Measurements from ENCODE around the gene REPIN1.

The REPIN1 gene

GRCh38 chr7:150401861-150402631, 33.4 kb downstream of the REPIN1 start:
- Histone ChIP-seq H3K9me2 (ENCODE audit: low read depth, low read length) (no peaks in the 10 kb centered on the region), H3K4me1 (ENCODE audit: insufficient read depth, low read length, severe bottlenecking) (peaks cover 24% of the 10 kb centered on the region), H3K9me3 (ENCODE audit: low read length) (no peaks in the 10 kb centered on the region), H3K9ac (ENCODE audit: low read length) (no peak overlapping the region), H3K4me3 (ENCODE audit: low read depth, low read length, poor library complexity, severe bottlenecking) (no peak overlapping the region), H3K4me2 (ENCODE audit: low read length) (no peak overlapping the region), H4K20me1 (ENCODE audit: insufficient read depth, low read length) (no peaks in the 10 kb centered on the region), H3K36me3 (ENCODE audit: insufficient read depth, low read length) (peaks cover 3% of the 10 kb centered on the region; the same call in 1 of the 2 replicates), H3K27ac (ENCODE audit: low read depth, low read length, poor library complexity, severe bottlenecking) (no peak overlapping the region), H3K79me2 (ENCODE audit: insufficient read depth, low read length) (no peaks in the 10 kb centered on the region), H3K27me3 (ENCODE audit: insufficient read depth, low read length) (no peaks in the 10 kb centered on the region), H3F3A (ENCODE audit: insufficient read depth, low read length) (no peaks in the 10 kb centered on the region), H2AFZ (ENCODE audit: low read length) (no peak overlapping the region)
- TF ChIP-seq, protein P1, sequence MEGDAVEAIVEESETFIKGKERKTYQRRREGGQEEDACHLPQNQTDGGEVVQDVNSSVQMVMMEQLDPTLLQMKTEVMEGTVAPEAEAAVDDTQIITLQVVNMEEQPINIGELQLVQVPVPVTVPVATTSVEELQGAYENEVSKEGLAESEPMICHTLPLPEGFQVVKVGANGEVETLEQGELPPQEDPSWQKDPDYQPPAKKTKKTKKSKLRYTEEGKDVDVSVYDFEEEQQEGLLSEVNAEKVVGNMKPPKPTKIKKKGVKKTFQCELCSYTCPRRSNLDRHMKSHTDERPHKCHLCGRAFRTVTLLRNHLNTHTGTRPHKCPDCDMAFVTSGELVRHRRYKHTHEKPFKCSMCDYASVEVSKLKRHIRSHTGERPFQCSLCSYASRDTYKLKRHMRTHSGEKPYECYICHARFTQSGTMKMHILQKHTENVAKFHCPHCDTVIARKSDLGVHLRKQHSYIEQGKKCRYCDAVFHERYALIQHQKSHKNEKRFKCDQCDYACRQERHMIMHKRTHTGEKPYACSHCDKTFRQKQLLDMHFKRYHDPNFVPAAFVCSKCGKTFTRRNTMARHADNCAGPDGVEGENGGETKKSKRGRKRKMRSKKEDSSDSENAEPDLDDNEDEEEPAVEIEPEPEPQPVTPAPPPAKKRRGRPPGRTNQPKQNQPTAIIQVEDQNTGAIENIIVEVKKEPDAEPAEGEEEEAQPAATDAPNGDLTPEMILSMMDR (IDR thresholded peaks at IDR 0.05; ENCODE audit: low read length): no peak
- TF ChIP-seq EZH2 (IDR thresholded peaks at IDR 0.05; ENCODE audit: borderline replicate concordance, low read length): no peak

DNA sequence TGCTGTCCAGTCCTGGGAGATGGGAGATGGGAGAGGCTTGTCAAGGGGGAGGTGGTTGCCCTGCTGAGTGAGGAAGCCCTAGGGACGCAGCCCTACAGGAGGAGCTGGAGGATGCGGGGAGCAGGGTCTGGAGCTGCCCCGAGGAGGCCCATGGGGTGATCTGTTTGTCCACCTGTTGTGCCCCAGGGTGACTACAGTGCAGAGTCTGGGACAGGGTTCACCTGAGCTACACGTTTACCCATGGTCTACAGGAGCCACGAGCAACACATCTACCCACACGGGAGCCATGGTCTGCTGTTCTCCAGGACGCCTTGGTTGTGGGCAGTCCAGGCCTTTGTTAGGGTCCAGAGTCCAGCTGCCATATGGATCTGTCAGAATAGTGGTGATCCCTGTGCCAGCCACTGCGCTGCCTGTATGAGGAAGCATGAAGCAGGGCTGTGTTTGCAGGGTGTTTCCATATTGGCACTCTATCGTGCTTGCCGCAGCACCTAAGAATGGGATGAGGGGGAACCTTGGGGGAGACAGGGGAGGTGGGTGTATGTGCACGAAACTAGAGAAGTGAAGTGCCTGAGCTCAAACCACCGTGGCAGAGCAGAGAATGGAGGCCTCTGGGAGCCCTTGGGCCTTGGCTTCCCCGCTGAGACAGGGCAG, 34.2 kb downstream of the REPIN1 start:
- Histone ChIP-seq H4K20me1 (ENCODE audit: insufficient read depth, low read length) (no peaks in the 10 kb centered on the region), H3K36me3 (ENCODE audit: insufficient read depth, low read length) (peaks cover 2% of the 10 kb centered on the region; the same call in 1 of the 2 replicates), H3K4me2 (ENCODE audit: low read length) (no peak overlapping the region), H3K4me1 (ENCODE audit: insufficient read depth, low read length, severe bottlenecking) (peaks cover 32% of the 10 kb centered on the region), H2AFZ (ENCODE audit: low read length) (no peak overlapping the region), H3K4me3 (ENCODE audit: low read depth, low read length, poor library complexity, severe bottlenecking) (no peak overlapping the region), H3F3A (ENCODE audit: insufficient read depth, low read length) (no peaks in the 10 kb centered on the region), H3K27ac (ENCODE audit: low read depth, low read length, poor library complexity, severe bottlenecking) (no peak overlapping the region), H3K79me2 (ENCODE audit: insufficient read depth, low read length) (no peaks in the 10 kb centered on the region), H3K9me3 (ENCODE audit: low read length) (no peaks in the 10 kb centered on the region), H3K9me2 (ENCODE audit: low read depth, low read length) (no peaks in the 10 kb centered on the region), H3K27me3 (ENCODE audit: insufficient read depth, low read length) (no peaks in the 10 kb centered on the region), H3K9ac (ENCODE audit: low read length) (no peak overlapping the region)
- TF ChIP-seq EZH2 (IDR thresholded peaks at IDR 0.05; ENCODE audit: borderline replicate concordance, low read length): no peak
- TF ChIP-seq, protein P1 (IDR thresholded peaks at IDR 0.05; ENCODE audit: low read length): no peak

- Histone ChIP-seq H3K4me1 (ENCODE audit: insufficient read depth, low read length, severe bottlenecking) (peaks cover 40% of the 10 kb centered on the region), H3K4me3 (ENCODE audit: low read depth, low read length, poor library complexity, severe bottlenecking) (no peak overlapping the region), H3K79me2 (ENCODE audit: insufficient read depth, low read length) (no peaks in the 10 kb centered on the region), H3K9me3 (ENCODE audit: low read length) (no peaks in the 10 kb centered on the region), H2AFZ (ENCODE audit: low read length) (no peak overlapping the region), H4K20me1 (ENCODE audit: insufficient read depth, low read length) (no peaks in the 10 kb centered on the region), H3K27me3 (ENCODE audit: insufficient read depth, low read length) (no peaks in the 10 kb centered on the region), H3K9me2 (ENCODE audit: low read depth, low read length) (no peaks in the 10 kb centered on the region), H3K27ac (ENCODE audit: low read depth, low read length, poor library complexity, severe bottlenecking) (peak overlapping the region; percentile 16), H3K4me2 (ENCODE audit: low read length) (peak overlapping the region; percentile 81; the same call in 1 of the 2 replicates), H3K36me3 (ENCODE audit: insufficient read depth, low read length) (no peaks in the 10 kb centered on the region), H3F3A (ENCODE audit: insufficient read depth, low read length) (no peaks in the 10 kb centered on the region), H3K9ac (ENCODE audit: low read length) (no peak overlapping the region; the same call in 1 of the 2 replicates)
- TF ChIP-seq, protein P1 (IDR thresholded peaks at IDR 0.05; ENCODE audit: low read length): no peak
- no peak for TF ChIP-seq EZH2 (IDR thresholded peaks at IDR 0.05; ENCODE audit: borderline replicate concordance, low read length)
Measured at GRCh38 chr7:150403376-150404171, 35.0 kb downstream of the REPIN1 start.
